ENCODE data around the gene RASA3. TPM values are rescaled to one million over a fixed set of nuclear protein-coding genes. Genes with fewer than 3 reads are reported as not detected.

Gene RASA3
- total RNA-seq, 1 donor from 2014 or later: 25.4 TPM

- no peak overlapping the region for H3K4me3 ChIP-seq (ENCODE audit: low read depth, low read length)
- H3K36me3 ChIP-seq (ENCODE audit: control insufficient read depth, insufficient read depth, low read length): no peaks in the 10 kb centered on the region
- no peak for TF ChIP-seq CTCF (IDR thresholded peaks at IDR 0.05; ENCODE audit: insufficient read depth, low read length, poor library complexity, severe bottlenecking)
- no peak for DNase-seq (ENCODE audit: low read depth)
- H3K27me3 ChIP-seq (ENCODE audit: control insufficient read depth, insufficient read depth, low read length): no peaks in the 10 kb centered on the region
These were observed 69.7 kb downstream of the RASA3 start for GRCh38 chr13:114062754-114063153.

GRCh38 chr13:114062341-114062740 lies 70.1 kb downstream of the RASA3 start:
- TF ChIP-seq CTCF (IDR thresholded peaks at IDR 0.05; ENCODE audit: insufficient read depth, low read length, poor library complexity, severe bottlenecking): no peak
- H3K36me3 ChIP-seq (ENCODE audit: control insufficient read depth, insufficient read depth, low read length): no peaks in the 10 kb centered on the region
- DNase-seq (ENCODE audit: low read depth): no peak
- H3K4me3 ChIP-seq (ENCODE audit: low read depth, low read length): no peak overlapping the region
- H3K27me3 ChIP-seq (ENCODE audit: control insufficient read depth, insufficient read depth, low read length): no peaks in the 10 kb centered on the region

GRCh38 chr13:114061744-114062143 lies 70.7 kb downstream of the RASA3 start:
- H3K36me3 ChIP-seq (ENCODE audit: control insufficient read depth, insufficient read depth, low read length): no peaks in the 10 kb centered on the region
- DNase-seq (ENCODE audit: low read depth): no peak
- H3K27me3 ChIP-seq (ENCODE audit: control insufficient read depth, insufficient read depth, low read length): no peaks in the 10 kb centered on the region
- no peak overlapping the region for H3K4me3 ChIP-seq (ENCODE audit: low read depth, low read length)
- no peak for TF ChIP-seq CTCF (IDR thresholded peaks at IDR 0.05; ENCODE audit: insufficient read depth, low read length, poor library complexity, severe bottlenecking)

- DNase-seq (ENCODE audit: low read depth): no peak
- no peak for TF ChIP-seq CTCF (IDR thresholded peaks at IDR 0.05; ENCODE audit: insufficient read depth, low read length, poor library complexity, severe bottlenecking)
- no peaks in the 10 kb centered on the region for H3K36me3 ChIP-seq (ENCODE audit: control insufficient read depth, insufficient read depth, low read length)
These were observed 71.4 kb downstream of the RASA3 start for GRCh38 chr13:114061047-114061446.

GRCh38 chr13:114059946-114060860 lies 72.2 kb downstream of the RASA3 start:
- H3K4me3 ChIP-seq (ENCODE audit: low read depth, low read length): no peak overlapping the region
- no peak for DNase-seq (ENCODE audit: low read depth)
- H3K27me3 ChIP-seq (ENCODE audit: control insufficient read depth, insufficient read depth, low read length): no peaks in the 10 kb centered on the region
- TF ChIP-seq CTCF (IDR thresholded peaks at IDR 0.05; ENCODE audit: insufficient read depth, low read length, poor library complexity, severe bottlenecking): no peak
- no peaks in the 10 kb centered on the region for H3K36me3 ChIP-seq (ENCODE audit: control insufficient read depth, insufficient read depth, low read length)

More at GRCh38 chr13:114061047-114061446, 71.4 kb downstream of the RASA3 start:
- no peaks in the 10 kb centered on the region for H3K27me3 ChIP-seq (ENCODE audit: control insufficient read depth, insufficient read depth, low read length)
- H3K4me3 ChIP-seq (ENCODE audit: low read depth, low read length): no peak overlapping the region
